H1 (cell line): ENCODE data around the gene NOS3. TPM values are rescaled to one million over a fixed set of nuclear protein-coding genes. Genes with fewer than 3 reads are reported as not detected.
A peak's percentile ranks its signal among the peaks of the same experiment; 100 is the strongest.

Source experiments
- CTCF ChIA-PET: fragments of 300-600 bp; sonication (Branson Sonifier 250); formaldehyde crosslinking; loops from one replicate; lab custom pipeline; 2021; ENCODE audit not compliant: partially characterized antibody; lab: Charles Lee
- POLR2A ChIA-PET: fragments of 300-600 bp; sonication (Branson Sonifier 250); formaldehyde crosslinking; loops from one replicate; lab custom pipeline; 2021; ENCODE audit warnings: inconsistent platforms; ENCODE audit not compliant: partially characterized antibody; lab: Charles Lee
- DNase-seq, 2 experiments: peaks; one replicate each; pipeline versions ENCODE4 v3.0.0 to v3.0.0-alpha.2; 2010 to 2022; ENCODE audit warnings: low spot score in 2 of 2, low read depth in 1 of 2, mixed read lengths in 1 of 2
- FAIRE-seq: peaks from 2 replicates; lab custom pipeline; 2011; peaks lifted over from hg19 to GRCh38; lab: Jason Lieb, UNC
- H2AFZ ChIP-seq: 2 replicates; pipeline ENCODE4 v1.8.1; 2012; ENCODE audit warnings: low read length, inconsistent platforms
- H2AK5ac ChIP-seq: 2 replicates; pipeline ENCODE4 v1.6.1; 2013; ENCODE audit warnings: low read depth, low read length
- H2BK120ac ChIP-seq: replicated peaks from 2 replicates; pipeline ENCODE3; 2013; ENCODE audit warnings: low read depth, low read length, inconsistent platforms
- H2BK12ac ChIP-seq: 2 replicates; pipeline ENCODE4 v1.6.1; 2013; ENCODE audit warnings: low read depth, low read length
- H2BK15ac ChIP-seq: 2 replicates; pipeline ENCODE4 v1.6.1; 2013; ENCODE audit warnings: low read length
- H2BK20ac ChIP-seq: 2 replicates; pipeline ENCODE4 v1.6.1; 2013; ENCODE audit warnings: low read length
- H2BK5ac ChIP-seq: 2 replicates; pipeline ENCODE4 v1.6.1; 2013; ENCODE audit warnings: low read depth, low read length
- H3K14ac ChIP-seq: 2 replicates; pipeline ENCODE4 v1.6.1; 2013; ENCODE audit warnings: inconsistent platforms; ENCODE audit not compliant: insufficient read length
- H3K18ac ChIP-seq: 2 replicates; pipeline ENCODE4 v1.6.1; 2013; ENCODE audit warnings: low read length; ENCODE audit errors: extremely low read depth
- H3K23ac ChIP-seq: 2 replicates; pipeline ENCODE4 v1.6.1; 2013; ENCODE audit warnings: inconsistent platforms; ENCODE audit not compliant: insufficient read length
- H3K23me2 ChIP-seq: 2 replicates; pipeline ENCODE4 v1.6.1; 2013; ENCODE audit warnings: low read depth, low read length
- H3K27ac ChIP-seq: 2 replicates; pipeline ENCODE4 v1.6.1; 2011; ENCODE audit warnings: low read depth, low read length, inconsistent platforms
- H3K27me3 ChIP-seq, 4 experiments: replicated peaks in 1 of 4; 1 replicate in 1 of 4; 2 replicates in 3 of 4; pipeline versions ENCODE4 v1.6.1 to v1.8.1; 2011 to 2013; ENCODE audit warnings: low read length in 3 of 4, mild to moderate bottlenecking in 3 of 4, inconsistent platforms in 2 of 4, mixed read lengths in 2 of 4, moderate library complexity in 1 of 4; ENCODE audit not compliant: control insufficient read depth in 3 of 4, insufficient read depth in 3 of 4; ENCODE audit errors: extremely low read depth in 1 of 4
- H3K36me3 ChIP-seq, 4 experiments: 2 replicates each; pipeline versions ENCODE4 v1.6.1 to v1.8.1; 2011 to 2013; ENCODE audit warnings: mild to moderate bottlenecking in 4 of 4, low read length in 3 of 4, moderate library complexity in 2 of 4, control low read depth in 1 of 4, inconsistent platforms in 1 of 4; ENCODE audit not compliant: insufficient read depth in 4 of 4, control insufficient read depth in 2 of 4
- H3K4ac ChIP-seq: replicated peaks from 2 replicates; pipeline ENCODE3; 2013; ENCODE audit warnings: low read length, low read depth, mixed read lengths, inconsistent platforms; ENCODE audit not compliant: insufficient read length
- H3K4me1 ChIP-seq, 4 experiments: replicated peaks in 1 of 4; 1 replicate in 1 of 4; 2 replicates in 3 of 4; pipeline versions ENCODE4 v1.6.1 to v1.8.1; 2011 to 2013; ENCODE audit warnings: low read length in 3 of 4, inconsistent platforms in 2 of 4, mixed read lengths in 1 of 4; ENCODE audit not compliant: insufficient read depth in 4 of 4, control insufficient read depth in 3 of 4
- H3K4me2 ChIP-seq, 2 experiments: 2 replicates each; pipeline versions ENCODE4 v1.6.1 to v1.8.1; 2011 to 2013; ENCODE audit warnings: low read depth in 2 of 2, low read length in 2 of 2, control low read depth in 1 of 2, inconsistent platforms in 1 of 2, mild to moderate bottlenecking in 1 of 2; ENCODE audit not compliant: insufficient read depth in 1 of 2
- H3K4me3 ChIP-seq, 4 experiments: fragments of 200-600, 300-600 bp in 1 of 4; sonication (generic), shearing (Covaris generic), sonication (Bioruptor Twin) in 1 of 4; 2 replicates each; pipeline versions ENCODE4 v1.5.1 to v1.8.1; 2011 to 2016; ENCODE audit warnings: low read length in 4 of 4, low read depth in 3 of 4, control low read depth in 2 of 4, inconsistent platforms in 2 of 4, mild to moderate bottlenecking in 2 of 4, mixed read lengths in 1 of 4, moderate library complexity in 1 of 4; ENCODE audit not compliant: insufficient read depth in 2 of 4; ENCODE audit errors: extremely low read depth in 1 of 4
- H3K56ac ChIP-seq: replicated peaks from 2 replicates; pipeline ENCODE3; 2013; ENCODE audit warnings: low read depth, mild to moderate bottlenecking, mixed read lengths, low read length, inconsistent platforms; ENCODE audit not compliant: insufficient read length
- H3K79me1 ChIP-seq: 2 replicates; pipeline ENCODE4 v1.6.1; 2013; ENCODE audit warnings: low read depth, low read length, control low read depth
- H3K79me2 ChIP-seq, 2 experiments: 2 replicates each; pipeline versions ENCODE4 v1.6.1 to v1.8.1; 2012 to 2013; ENCODE audit warnings: low read length in 2 of 2, mild to moderate bottlenecking in 2 of 2, inconsistent platforms in 1 of 2; ENCODE audit not compliant: insufficient read depth in 2 of 2, control insufficient read depth in 1 of 2
- H3K9ac ChIP-seq, 4 experiments: replicated peaks in 1 of 4; 1 replicate in 1 of 4; 2 replicates in 3 of 4; pipeline versions ENCODE4 v1.6.1 to v1.8.1; 2011 to 2013; ENCODE audit warnings: low read depth in 3 of 4, low read length in 3 of 4, control low read depth in 2 of 4, mild to moderate bottlenecking in 2 of 4, moderate library complexity in 2 of 4, inconsistent platforms in 1 of 4; ENCODE audit errors: extremely low read depth in 1 of 4
- H3K9me3 ChIP-seq, 2 experiments: 2 replicates each; pipeline versions ENCODE4 v1.6.1 to v1.8.1; 2012 to 2013; ENCODE audit warnings: mild to moderate bottlenecking in 2 of 2, moderate library complexity in 2 of 2, control low read depth in 1 of 2, inconsistent platforms in 1 of 2, low read depth in 1 of 2, low read length in 1 of 2, mixed read lengths in 1 of 2; ENCODE audit not compliant: insufficient read depth in 2 of 2
- H4K20me1 ChIP-seq, 2 experiments: replicated peaks in 1 of 2; 2 replicates each; pipeline versions ENCODE3 to v1.8.1; 2011 to 2013; ENCODE audit warnings: inconsistent platforms in 2 of 2, low read length in 2 of 2, mild to moderate bottlenecking in 1 of 2; ENCODE audit not compliant: insufficient read depth in 2 of 2, control insufficient read depth in 1 of 2
- H4K5ac ChIP-seq: 2 replicates; pipeline ENCODE4 v1.6.1; 2013; ENCODE audit warnings: low read length, low read depth, mixed read lengths, inconsistent platforms; ENCODE audit not compliant: insufficient read length
- H4K8ac ChIP-seq: 2 replicates; pipeline ENCODE4 v1.8.0; 2013; ENCODE audit warnings: mild to moderate bottlenecking, moderate library complexity, low read length, inconsistent platforms; ENCODE audit not compliant: insufficient read depth; ENCODE audit errors: extremely low read depth
- H4K91ac ChIP-seq: replicated peaks from 2 replicates; pipeline ENCODE3; 2013; ENCODE audit warnings: low read length, mixed read lengths, inconsistent platforms; ENCODE audit not compliant: insufficient read length
- CHD2 ChIP-seq: IDR thresholded peaks from 2 replicates; pipeline ENCODE4 v1.6.1; 2012; ENCODE audit warnings: low read length, improper control_type of control experiment
- CTCF ChIP-seq, 3 experiments: IDR thresholded peaks; 1 replicate in 2 of 3; 2 replicates in 1 of 3; pipeline versions ENCODE4 v1.5.1 to v1.6.1; 2011; ENCODE audit warnings: low read length in 3 of 3, mild to moderate bottlenecking in 3 of 3, inconsistent platforms in 2 of 3, low read depth in 1 of 3, moderate library complexity in 1 of 3; ENCODE audit not compliant: insufficient read depth in 1 of 3; ENCODE audit errors: control extremely low read depth in 1 of 3
- KDM1A ChIP-seq: fragments of 200-600, 300-600 bp; sonication (generic); IDR thresholded peaks from 2 replicates; pipeline ENCODE4 v1.7.1; 2016; ENCODE audit warnings: mild to moderate bottlenecking, low read length, borderline replicate concordance
- NANOG ChIP-seq: IDR thresholded peaks from 2 replicates; pipeline ENCODE4 v1.6.1; 2011; ENCODE audit warnings: low read length, low read depth, mild to moderate bottlenecking, inconsistent platforms; ENCODE audit not compliant: insufficient read depth, poor library complexity, severe bottlenecking
- PHF8 ChIP-seq: fragments of 200-600 bp; sonication (generic); conservative IDR thresholded peaks from 2 replicates; pipeline ENCODE4 v1.7.1; 2012; ENCODE audit warnings: low read depth, mild to moderate bottlenecking, inconsistent platforms, low read length, moderate library complexity
- SAP30 ChIP-seq: fragments of 300-600 bp; sonication (generic); IDR thresholded peaks from 2 replicates; pipeline ENCODE4 v1.7.1; 2012; ENCODE audit warnings: low read length, moderate library complexity, mild to moderate bottlenecking, inconsistent platforms; ENCODE audit not compliant: insufficient read depth, insufficient replicate concordance
- SIN3A ChIP-seq, 2 experiments: IDR thresholded peaks in 1 of 2; conservative IDR thresholded peaks in 1 of 2; 2 replicates each; pipeline ENCODE4 v1.6.1; 2011 to 2012; ENCODE audit warnings: low read length in 2 of 2, improper control_type of control experiment in 1 of 2, low read depth in 1 of 2, mild to moderate bottlenecking in 1 of 2
- TAF7 ChIP-seq: optimal IDR thresholded peaks from 2 replicates; pipeline ENCODE3; 2011; ENCODE audit warnings: low read depth, mild to moderate bottlenecking, inconsistent platforms, low read length, moderate library complexity, borderline replicate concordance
- WGBS, 2 experiments: shearing (Covaris generic) in 1 of 2; methylation state at CpG; one replicate each; pipeline versions ENCODE4 v1.1.6 to v1.1.7; 2013 to 2015; ENCODE audit warnings: low lambda C conversion rate in 2 of 2, mixed read lengths in 2 of 2, inconsistent platforms in 1 of 2, low coverage in 1 of 2, missing lambda C conversion rate in 1 of 2; ENCODE audit not compliant: insufficient replicate concordance in 2 of 2, insufficient coverage in 1 of 2, insufficient read length in 1 of 2; ENCODE audit errors: extremely low coverage in 1 of 2, missing lambda C conversion rate in 1 of 2; 5-methylcytosine and 5-hydroxymethylcytosine counted together
- polyA plus RNA-seq, 7 experiments: library from polyadenylated mRNA; depleted of rRNA in 3 of 7; stranded (reverse) in 5 of 7; unstranded in 2 of 7; fragments of >200 nt in 5 of 7; fragments of 200-250 nt in 2 of 7; gene quantifications; 1 replicate in 5 of 7; 2 replicates in 1 of 7; 4 replicates in 1 of 7; pipeline versions ENCODE4 v1.2.1 to v1.2.3, GENCODE V29; 2011 to 2013; ENCODE audit warnings: missing spikeins in 2 of 7, mixed read lengths in 2 of 7
- total RNA-seq: library from RNA; stranded (reverse); fragmentation: NEBNext Ultra II Directional; extraction: Animal tissue kit (Norgen Biotek cat#: 25700); gene quantifications from 2 replicates; pipeline ENCODE4 v1.2.1, GENCODE V29; 2021

Gene NOS3
- total and polyA plus RNA-seq, 2 of the 8 experiments (the other 6 are each of a cell fraction or from before 2014, with no cell fraction given): 4.4 to 16.2 TPM

- no peaks in the 10 kb centered on the region for H4K20me1 ChIP-seq
- peak overlapping the region; percentile 92; the same call in 1 of the 2 replicates for H4K8ac ChIP-seq
- ChIA-PET POLR2A (interaction anchor here (1.0 to 3.2 kb wide), 8 partner anchors 8 to 112 kb away, joined by 3 to 18 read pairs (median 3); partner anchors contain the start of gene ABCB8), CTCF (interaction anchor here (0.6 to 8.0 kb wide), 43 partner anchors 8 to 1218 kb away, joined by 3 to 116 read pairs (median 6); partner anchors contain the start of genes ABCB8, ABCF2, AGAP3 and ASIC3)
- peaks cover 8 to 46% (median 39%) of the 10 kb centered on the region in 4 experiments for H3K27me3 ChIP-seq
- no peak overlapping the region for H3K27ac ChIP-seq
- H4K91ac ChIP-seq: peak overlapping the region; percentile 86
- H3K79me2 ChIP-seq: no peaks in the 10 kb centered on the region
- H3K14ac ChIP-seq: no peak overlapping the region
- no peak overlapping the region for H2BK5ac ChIP-seq
- no peaks in the 10 kb centered on the region; the same call in 1 of the 2 replicates for H3K79me1 ChIP-seq
- H3K23ac ChIP-seq: no peak overlapping the region
- H3K36me3 ChIP-seq: no peaks in the 10 kb centered on the region
- no peak overlapping the region for H2AK5ac ChIP-seq
- peaks cover 0 to 29% (median 19%) of the 10 kb centered on the region in 4 experiments; a peak in 5 of 7 replicates for H3K4me1 ChIP-seq
- 9% methylated on average over 33 of the region's 34 CpGs; no CpG with 5 or more reads in 1 of the 2 experiments for WGBS, 2 experiments
- FAIRE-seq (no peak), DNase-seq (peak in 1 of 2 experiments; percentile 99)
- H3K9me3 ChIP-seq: no peaks in the 10 kb centered on the region
- H2BK15ac ChIP-seq: peak overlapping the region; percentile 97; the same call in 1 of the 2 replicates
- H3K9ac ChIP-seq: no peak overlapping the region
- peak overlapping the region; percentile 84; the same call in 1 of the 2 replicates for H2BK12ac ChIP-seq
- H2BK20ac ChIP-seq: no peak overlapping the region
- H3K23me2 ChIP-seq: peaks cover 7% of the 10 kb centered on the region; the same call in 1 of the 2 replicates
- H3K4me3 ChIP-seq: peak overlapping the region in 2 of 4 experiments; percentile 17 to 50; a peak in 5 of 8 replicates
- no peak overlapping the region for H4K5ac ChIP-seq
- no peak overlapping the region for H2AFZ ChIP-seq
- no peak overlapping the region for H3K4ac ChIP-seq
- peak overlapping the region; percentile 17 for H3K56ac ChIP-seq
- no peak overlapping the region; the same call in 1 of the 2 replicates for H3K18ac ChIP-seq
- H2BK120ac ChIP-seq: peak overlapping the region; percentile 12
- peak overlapping the region; percentile 36 to 75 for H3K4me2 ChIP-seq
- TF ChIP-seq SIN3A (conservative IDR thresholded peaks at IDR 0.05 in 1 of 2, IDR thresholded peaks at IDR 0.05 in 1 of 2; ENCODE audit: low read depth in 1 of 2, low read length in 2 of 2) (peak in 1 of 2 experiments; percentile 52; a peak in 1 of 4 replicates), TAF7 (peak; percentile 45), CHD2 (no peak), PHF8 (no peak), KDM1A (no peak), CTCF (IDR thresholded peaks at IDR 0.05; ENCODE audit: control extremely low read depth in 1 of 3, insufficient read depth in 1 of 3, low read depth in 1 of 3, low read length in 3 of 3) (peak in 2 of 3 experiments; percentile 95 to 97; a peak in 3 of 4 replicates), SAP30 (no peak), NANOG (peak; percentile 13)
Observed at GRCh38 chr7:151017953-151018420, 27.2 kb downstream of the NOS3 start.
